ENCODE data around the gene WASHC4. TPM values are rescaled to one million over a fixed set of nuclear protein-coding genes. Genes with fewer than 3 reads are reported as not detected.

WASHC4 gene
- total and polyA plus RNA-seq, 4 donors, result 11.5 to 59.1 (median 32.6) TPM

DNA sequence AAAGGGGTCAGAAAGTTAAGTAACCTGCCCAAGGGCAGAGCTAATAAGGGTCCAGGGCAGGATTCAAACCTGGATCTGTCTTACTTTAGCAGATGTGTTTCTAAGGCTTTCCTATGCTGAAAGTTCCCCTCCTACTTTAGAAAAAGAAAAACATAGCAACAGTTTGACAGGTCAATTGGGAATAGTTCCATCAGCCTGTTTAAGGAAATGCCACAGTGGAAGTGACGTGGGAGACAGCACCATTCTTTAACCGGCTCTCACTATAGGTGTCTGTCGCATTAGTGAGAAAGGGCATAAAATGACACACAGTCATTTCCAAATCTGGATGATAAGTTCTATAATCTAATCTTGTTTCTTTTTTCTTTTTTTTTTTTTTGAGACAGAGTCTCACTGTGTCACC, 30.6 kb upstream of the WASHC4 start:
- H3K27ac ChIP-seq (ENCODE audit: low read depth in 1 of 2, low read length in 2 of 2), result no peak overlapping the region
- H3K4me1 ChIP-seq (ENCODE audit: control insufficient read depth in 4 of 4, insufficient read depth in 4 of 4, low read length in 3 of 4), result no peaks in the 10 kb centered on the region
- no peak overlapping the region for H3K4me3 ChIP-seq (ENCODE audit: low read depth in 1 of 3, low read length in 3 of 3)
- 95% methylated on average over 3 of the region's 3 CpGs for WGBS
- no peak overlapping the region for H3K9ac ChIP-seq (ENCODE audit: low read depth in 1 of 2, low read length in 2 of 2)
- TF ChIP-seq FOXA2 (IDR thresholded peaks at IDR 0.05) (no peak), FOXA1 (IDR thresholded peaks at IDR 0.05) (no peak), RAD21 (IDR thresholded peaks at IDR 0.05) (no peak), JUND (IDR thresholded peaks at IDR 0.05) (no peak), EGR1 (IDR thresholded peaks at IDR 0.05; ENCODE audit: low read depth in 2 of 2) (no peak), HNF4G (IDR thresholded peaks at IDR 0.05) (no peak), YY1 (IDR thresholded peaks at IDR 0.05) (no peak), GABPA (IDR thresholded peaks at IDR 0.05 in 1 of 2, conservative IDR thresholded peaks at IDR 0.05 in 1 of 2) (no peak), NR2F2 (IDR thresholded peaks at IDR 0.05) (no peak)
- TF ChIP-seq, protein P1, sequence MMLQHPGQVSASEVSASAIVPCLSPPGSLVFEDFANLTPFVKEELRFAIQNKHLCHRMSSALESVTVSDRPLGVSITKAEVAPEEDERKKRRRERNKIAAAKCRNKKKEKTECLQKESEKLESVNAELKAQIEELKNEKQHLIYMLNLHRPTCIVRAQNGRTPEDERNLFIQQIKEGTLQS (IDR thresholded peaks at IDR 0.05), result no peak
- TF ChIP-seq, protein P2, sequence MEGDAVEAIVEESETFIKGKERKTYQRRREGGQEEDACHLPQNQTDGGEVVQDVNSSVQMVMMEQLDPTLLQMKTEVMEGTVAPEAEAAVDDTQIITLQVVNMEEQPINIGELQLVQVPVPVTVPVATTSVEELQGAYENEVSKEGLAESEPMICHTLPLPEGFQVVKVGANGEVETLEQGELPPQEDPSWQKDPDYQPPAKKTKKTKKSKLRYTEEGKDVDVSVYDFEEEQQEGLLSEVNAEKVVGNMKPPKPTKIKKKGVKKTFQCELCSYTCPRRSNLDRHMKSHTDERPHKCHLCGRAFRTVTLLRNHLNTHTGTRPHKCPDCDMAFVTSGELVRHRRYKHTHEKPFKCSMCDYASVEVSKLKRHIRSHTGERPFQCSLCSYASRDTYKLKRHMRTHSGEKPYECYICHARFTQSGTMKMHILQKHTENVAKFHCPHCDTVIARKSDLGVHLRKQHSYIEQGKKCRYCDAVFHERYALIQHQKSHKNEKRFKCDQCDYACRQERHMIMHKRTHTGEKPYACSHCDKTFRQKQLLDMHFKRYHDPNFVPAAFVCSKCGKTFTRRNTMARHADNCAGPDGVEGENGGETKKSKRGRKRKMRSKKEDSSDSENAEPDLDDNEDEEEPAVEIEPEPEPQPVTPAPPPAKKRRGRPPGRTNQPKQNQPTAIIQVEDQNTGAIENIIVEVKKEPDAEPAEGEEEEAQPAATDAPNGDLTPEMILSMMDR (IDR thresholded peaks at IDR 0.05; ENCODE audit: low read depth, low read length, missing input control), result no peak
- TF ChIP-seq, protein P3, sequence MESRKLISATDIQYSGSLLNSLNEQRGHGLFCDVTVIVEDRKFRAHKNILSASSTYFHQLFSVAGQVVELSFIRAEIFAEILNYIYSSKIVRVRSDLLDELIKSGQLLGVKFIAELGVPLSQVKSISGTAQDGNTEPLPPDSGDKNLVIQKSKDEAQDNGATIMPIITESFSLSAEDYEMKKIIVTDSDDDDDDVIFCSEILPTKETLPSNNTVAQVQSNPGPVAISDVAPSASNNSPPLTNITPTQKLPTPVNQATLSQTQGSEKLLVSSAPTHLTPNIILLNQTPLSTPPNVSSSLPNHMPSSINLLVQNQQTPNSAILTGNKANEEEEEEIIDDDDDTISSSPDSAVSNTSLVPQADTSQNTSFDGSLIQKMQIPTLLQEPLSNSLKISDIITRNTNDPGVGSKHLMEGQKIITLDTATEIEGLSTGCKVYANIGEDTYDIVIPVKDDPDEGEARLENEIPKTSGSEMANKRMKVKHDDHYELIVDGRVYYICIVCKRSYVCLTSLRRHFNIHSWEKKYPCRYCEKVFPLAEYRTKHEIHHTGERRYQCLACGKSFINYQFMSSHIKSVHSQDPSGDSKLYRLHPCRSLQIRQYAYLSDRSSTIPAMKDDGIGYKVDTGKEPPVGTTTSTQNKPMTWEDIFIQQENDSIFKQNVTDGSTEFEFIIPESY (IDR thresholded peaks at IDR 0.05), result no peak
- H3K27me3 ChIP-seq (ENCODE audit: control insufficient read depth in 4 of 4, insufficient read depth in 4 of 4, low read length in 3 of 4), result no peaks in the 10 kb centered on the region
- no peaks in the 10 kb centered on the region for H3K9me3 ChIP-seq (ENCODE audit: control insufficient read depth in 4 of 4, low read length in 3 of 4)
- no peak for DNase-seq (ENCODE audit: low spot score)
- H3K36me3 ChIP-seq (ENCODE audit: control insufficient read depth in 4 of 4, insufficient read depth in 3 of 4, low read depth in 1 of 4, low read length in 3 of 4), result no peaks in the 10 kb centered on the region

DNA sequence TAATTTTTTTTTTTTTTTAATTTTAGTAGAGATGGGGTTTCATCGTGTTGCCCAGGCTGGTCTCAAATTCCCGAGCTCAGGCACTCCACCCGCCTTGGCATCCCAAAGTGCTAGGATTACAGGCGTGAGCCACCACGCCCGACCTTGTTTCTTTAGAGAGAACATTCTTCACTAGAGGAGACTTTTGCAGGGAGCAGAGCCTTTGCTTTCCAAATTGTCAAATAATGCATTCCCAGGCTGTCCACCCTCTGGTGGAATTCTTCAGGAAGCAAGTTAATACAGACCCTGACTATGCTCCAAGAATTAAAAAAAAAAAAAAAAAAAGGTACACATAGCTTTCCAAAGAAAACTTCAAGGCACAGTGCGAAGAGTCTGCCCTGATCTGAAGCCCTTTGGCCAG, 30.1 kb upstream of the WASHC4 start:
- H3K9me3 ChIP-seq (ENCODE audit: control insufficient read depth in 4 of 4, low read length in 3 of 4), result no peaks in the 10 kb centered on the region
- no peaks in the 10 kb centered on the region for H3K36me3 ChIP-seq (ENCODE audit: control insufficient read depth in 4 of 4, insufficient read depth in 3 of 4, low read depth in 1 of 4, low read length in 3 of 4)
- H3K4me3 ChIP-seq (ENCODE audit: low read depth in 1 of 3, low read length in 3 of 3), result no peak overlapping the region
- H3K27me3 ChIP-seq (ENCODE audit: control insufficient read depth in 4 of 4, insufficient read depth in 4 of 4, low read length in 3 of 4), result no peaks in the 10 kb centered on the region
- no peak overlapping the region for H3K27ac ChIP-seq (ENCODE audit: low read depth in 1 of 2, low read length in 2 of 2)
- 93% methylated on average over 7 of the region's 7 CpGs for WGBS
- H3K4me1 ChIP-seq (ENCODE audit: control insufficient read depth in 4 of 4, insufficient read depth in 4 of 4, low read length in 3 of 4), result no peaks in the 10 kb centered on the region
- no peak for DNase-seq (ENCODE audit: low spot score)
- H3K9ac ChIP-seq (ENCODE audit: low read depth in 1 of 2, low read length in 2 of 2), result no peak overlapping the region
- TF ChIP-seq TAF1 (conservative IDR thresholded peaks at IDR 0.05) (no peak), FOXA2 (IDR thresholded peaks at IDR 0.05) (no peak), RXRA (IDR thresholded peaks at IDR 0.05) (no peak), SP1 (IDR thresholded peaks at IDR 0.05) (no peak), EGR1 (IDR thresholded peaks at IDR 0.05; ENCODE audit: low read depth in 2 of 2) (no peak), HNF4A (conservative IDR thresholded peaks at IDR 0.05) (no peak), JUND (IDR thresholded peaks at IDR 0.05) (no peak), FOXA1 (IDR thresholded peaks at IDR 0.05) (no peak), NR2F2 (IDR thresholded peaks at IDR 0.05) (no peak), RAD21 (IDR thresholded peaks at IDR 0.05) (no peak), GABPA (IDR thresholded peaks at IDR 0.05 in 1 of 2, conservative IDR thresholded peaks at IDR 0.05 in 1 of 2) (no peak)
- TF ChIP-seq, protein P2 (IDR thresholded peaks at IDR 0.05; ENCODE audit: low read depth, low read length, missing input control), result no peak
- TF ChIP-seq, protein P1 (IDR thresholded peaks at IDR 0.05), result no peak
- TF ChIP-seq, protein P3 (IDR thresholded peaks at IDR 0.05), result no peak
- TF ChIP-seq, protein P4, sequence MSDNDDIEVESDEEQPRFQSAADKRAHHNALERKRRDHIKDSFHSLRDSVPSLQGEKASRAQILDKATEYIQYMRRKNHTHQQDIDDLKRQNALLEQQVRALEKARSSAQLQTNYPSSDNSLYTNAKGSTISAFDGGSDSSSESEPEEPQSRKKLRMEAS (IDR thresholded peaks at IDR 0.05), result no peak
